ENCODE results near the gene NES. TPM values are rescaled to one million over a fixed set of nuclear protein-coding genes. Genes with fewer than 3 reads are reported as not detected.

The NES gene
- total and polyA plus RNA-seq, 2 of the 8 experiments (the other 6 are each of a cell fraction or from before 2014, with no cell fraction given), result 13.3 to 135 TPM

DNA sequence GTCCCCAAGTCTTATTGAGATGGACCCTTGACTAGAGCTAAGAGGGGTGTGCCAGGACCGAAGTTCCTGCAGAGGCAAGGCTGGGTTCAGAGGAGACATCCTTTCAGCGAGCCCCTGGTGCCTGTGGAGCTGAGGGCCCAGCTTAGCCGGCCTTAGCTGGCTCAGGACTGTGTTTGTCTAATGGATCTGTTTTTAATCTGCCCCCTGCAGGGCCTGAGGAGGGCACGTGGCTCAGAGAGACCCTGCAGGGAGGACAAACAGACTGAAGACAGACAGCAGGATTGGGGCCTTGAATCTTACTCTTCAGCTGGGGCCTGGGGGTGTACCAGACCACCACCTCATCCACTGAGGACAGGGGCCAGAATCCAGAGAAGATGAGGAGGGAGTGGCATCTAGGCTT, 26.5 kb upstream of the NES start (continued):
- TF ChIP-seq, protein P1, sequence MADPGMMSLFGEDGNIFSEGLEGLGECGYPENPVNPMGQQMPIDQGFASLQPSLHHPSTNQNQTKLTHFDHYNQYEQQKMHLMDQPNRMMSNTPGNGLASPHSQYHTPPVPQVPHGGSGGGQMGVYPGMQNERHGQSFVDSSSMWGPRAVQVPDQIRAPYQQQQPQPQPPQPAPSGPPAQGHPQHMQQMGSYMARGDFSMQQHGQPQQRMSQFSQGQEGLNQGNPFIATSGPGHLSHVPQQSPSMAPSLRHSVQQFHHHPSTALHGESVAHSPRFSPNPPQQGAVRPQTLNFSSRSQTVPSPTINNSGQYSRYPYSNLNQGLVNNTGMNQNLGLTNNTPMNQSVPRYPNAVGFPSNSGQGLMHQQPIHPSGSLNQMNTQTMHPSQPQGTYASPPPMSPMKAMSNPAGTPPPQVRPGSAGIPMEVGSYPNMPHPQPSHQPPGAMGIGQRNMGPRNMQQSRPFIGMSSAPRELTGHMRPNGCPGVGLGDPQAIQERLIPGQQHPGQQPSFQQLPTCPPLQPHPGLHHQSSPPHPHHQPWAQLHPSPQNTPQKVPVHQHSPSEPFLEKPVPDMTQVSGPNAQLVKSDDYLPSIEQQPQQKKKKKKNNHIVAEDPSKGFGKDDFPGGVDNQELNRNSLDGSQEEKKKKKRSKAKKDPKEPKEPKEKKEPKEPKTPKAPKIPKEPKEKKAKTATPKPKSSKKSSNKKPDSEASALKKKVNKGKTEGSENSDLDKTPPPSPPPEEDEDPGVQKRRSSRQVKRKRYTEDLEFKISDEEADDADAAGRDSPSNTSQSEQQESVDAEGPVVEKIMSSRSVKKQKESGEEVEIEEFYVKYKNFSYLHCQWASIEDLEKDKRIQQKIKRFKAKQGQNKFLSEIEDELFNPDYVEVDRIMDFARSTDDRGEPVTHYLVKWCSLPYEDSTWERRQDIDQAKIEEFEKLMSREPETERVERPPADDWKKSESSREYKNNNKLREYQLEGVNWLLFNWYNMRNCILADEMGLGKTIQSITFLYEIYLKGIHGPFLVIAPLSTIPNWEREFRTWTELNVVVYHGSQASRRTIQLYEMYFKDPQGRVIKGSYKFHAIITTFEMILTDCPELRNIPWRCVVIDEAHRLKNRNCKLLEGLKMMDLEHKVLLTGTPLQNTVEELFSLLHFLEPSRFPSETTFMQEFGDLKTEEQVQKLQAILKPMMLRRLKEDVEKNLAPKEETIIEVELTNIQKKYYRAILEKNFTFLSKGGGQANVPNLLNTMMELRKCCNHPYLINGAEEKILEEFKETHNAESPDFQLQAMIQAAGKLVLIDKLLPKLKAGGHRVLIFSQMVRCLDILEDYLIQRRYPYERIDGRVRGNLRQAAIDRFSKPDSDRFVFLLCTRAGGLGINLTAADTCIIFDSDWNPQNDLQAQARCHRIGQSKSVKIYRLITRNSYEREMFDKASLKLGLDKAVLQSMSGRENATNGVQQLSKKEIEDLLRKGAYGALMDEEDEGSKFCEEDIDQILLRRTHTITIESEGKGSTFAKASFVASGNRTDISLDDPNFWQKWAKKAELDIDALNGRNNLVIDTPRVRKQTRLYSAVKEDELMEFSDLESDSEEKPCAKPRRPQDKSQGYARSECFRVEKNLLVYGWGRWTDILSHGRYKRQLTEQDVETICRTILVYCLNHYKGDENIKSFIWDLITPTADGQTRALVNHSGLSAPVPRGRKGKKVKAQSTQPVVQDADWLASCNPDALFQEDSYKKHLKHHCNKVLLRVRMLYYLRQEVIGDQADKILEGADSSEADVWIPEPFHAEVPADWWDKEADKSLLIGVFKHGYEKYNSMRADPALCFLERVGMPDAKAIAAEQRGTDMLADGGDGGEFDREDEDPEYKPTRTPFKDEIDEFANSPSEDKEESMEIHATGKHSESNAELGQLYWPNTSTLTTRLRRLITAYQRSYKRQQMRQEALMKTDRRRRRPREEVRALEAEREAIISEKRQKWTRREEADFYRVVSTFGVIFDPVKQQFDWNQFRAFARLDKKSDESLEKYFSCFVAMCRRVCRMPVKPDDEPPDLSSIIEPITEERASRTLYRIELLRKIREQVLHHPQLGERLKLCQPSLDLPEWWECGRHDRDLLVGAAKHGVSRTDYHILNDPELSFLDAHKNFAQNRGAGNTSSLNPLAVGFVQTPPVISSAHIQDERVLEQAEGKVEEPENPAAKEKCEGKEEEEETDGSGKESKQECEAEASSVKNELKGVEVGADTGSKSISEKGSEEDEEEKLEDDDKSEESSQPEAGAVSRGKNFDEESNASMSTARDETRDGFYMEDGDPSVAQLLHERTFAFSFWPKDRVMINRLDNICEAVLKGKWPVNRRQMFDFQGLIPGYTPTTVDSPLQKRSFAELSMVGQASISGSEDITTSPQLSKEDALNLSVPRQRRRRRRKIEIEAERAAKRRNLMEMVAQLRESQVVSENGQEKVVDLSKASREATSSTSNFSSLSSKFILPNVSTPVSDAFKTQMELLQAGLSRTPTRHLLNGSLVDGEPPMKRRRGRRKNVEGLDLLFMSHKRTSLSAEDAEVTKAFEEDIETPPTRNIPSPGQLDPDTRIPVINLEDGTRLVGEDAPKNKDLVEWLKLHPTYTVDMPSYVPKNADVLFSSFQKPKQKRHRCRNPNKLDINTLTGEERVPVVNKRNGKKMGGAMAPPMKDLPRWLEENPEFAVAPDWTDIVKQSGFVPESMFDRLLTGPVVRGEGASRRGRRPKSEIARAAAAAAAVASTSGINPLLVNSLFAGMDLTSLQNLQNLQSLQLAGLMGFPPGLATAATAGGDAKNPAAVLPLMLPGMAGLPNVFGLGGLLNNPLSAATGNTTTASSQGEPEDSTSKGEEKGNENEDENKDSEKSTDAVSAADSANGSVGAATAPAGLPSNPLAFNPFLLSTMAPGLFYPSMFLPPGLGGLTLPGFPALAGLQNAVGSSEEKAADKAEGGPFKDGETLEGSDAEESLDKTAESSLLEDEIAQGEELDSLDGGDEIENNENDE (IDR thresholded peaks at IDR 0.05; ENCODE audit: insufficient replicate concordance, low read length), result no peak
- TF ChIP-seq TBP (IDR thresholded peaks at IDR 0.05; ENCODE audit: low read depth, low read length) (no peak), NANOG (IDR thresholded peaks at IDR 0.05; ENCODE audit: insufficient read depth, low read depth, low read length, poor library complexity, severe bottlenecking) (peak; percentile 43), SIRT6 (IDR thresholded peaks at IDR 0.05; ENCODE audit: low read length) (no peak), PHF8 (conservative IDR thresholded peaks at IDR 0.05; ENCODE audit: low read depth, low read length) (no peak), NRF1 (IDR thresholded peaks at IDR 0.05; ENCODE audit: low read depth, low read length) (no peak), RNF2 (IDR thresholded peaks at IDR 0.05; ENCODE audit: borderline replicate concordance, low read depth, low read length, missing control alignments, poor library complexity, severe bottlenecking) (no peak), POLR2AphosphoS5 (IDR thresholded peaks at IDR 0.05; ENCODE audit: low read depth, low read length) (no peak), KDM1A (IDR thresholded peaks at IDR 0.05; ENCODE audit: borderline replicate concordance, low read length) (no peak), TCF12 (IDR thresholded peaks at IDR 0.05; ENCODE audit: low read depth, low read length) (no peak), SP1 (IDR thresholded peaks at IDR 0.05; ENCODE audit: low read depth, low read length) (no peak), SRF (IDR thresholded peaks at IDR 0.05; ENCODE audit: low read depth, low read length) (no peak), JUN (IDR thresholded peaks at IDR 0.05; ENCODE audit: low read depth, low read length) (no peak)
